ENCODE results near the gene C6orf136.
A peak's percentile ranks its signal among the peaks of the same experiment; 100 is the strongest.

Gene C6orf136

GRCh38 chr6:30683183-30683979 lies 36.4 kb downstream of the C6orf136 start:
- H3K79me2 ChIP-seq (ENCODE audit: insufficient read depth, low read length): peaks cover 74% of the 10 kb centered on the region
- H3K9me3 ChIP-seq (ENCODE audit: insufficient read depth, low read length): no peaks in the 10 kb centered on the region
- peak overlapping the region; percentile 82 for H3K9ac ChIP-seq (ENCODE audit: low read length)
- peak overlapping the region; percentile 92 for H3K4me2 ChIP-seq (ENCODE audit: low read depth, low read length, poor library complexity, severe bottlenecking)
- peak overlapping the region; percentile 91 for H3K4me3 ChIP-seq (ENCODE audit: insufficient read depth, low read length, poor library complexity, severe bottlenecking)
- H3K9me2 ChIP-seq (replicated peaks; ENCODE audit: insufficient read depth, low read length): no peaks in the 10 kb centered on the region
- TF ChIP-seq CTCF (IDR thresholded peaks at IDR 0.05; ENCODE audit: insufficient read depth, low read length, poor library complexity, severe bottlenecking) (no peak), EZH2phosphoT487 (conservative IDR thresholded peaks at IDR 0.05; ENCODE audit: low read length) (no peak)
- H3K36me3 ChIP-seq (ENCODE audit: low read length): peaks cover 4% of the 10 kb centered on the region
- no peak overlapping the region for H2AFZ ChIP-seq (ENCODE audit: low read depth, low read length, severe bottlenecking)
- no peaks in the 10 kb centered on the region for H3K27me3 ChIP-seq (ENCODE audit: low read length)
- no peaks in the 10 kb centered on the region for H4K20me1 ChIP-seq (ENCODE audit: low read depth, low read length)
- peaks cover 66% of the 10 kb centered on the region for H3F3A ChIP-seq (ENCODE audit: insufficient read depth)
- peak overlapping the region; percentile 94 for H3K27ac ChIP-seq (ENCODE audit: low read depth, low read length)

- H3K9ac ChIP-seq (ENCODE audit: low read length): peak overlapping the region; percentile 82
- no peak overlapping the region for H2AFZ ChIP-seq (ENCODE audit: low read depth, low read length, severe bottlenecking)
- peak overlapping the region; percentile 94 for H3K27ac ChIP-seq (ENCODE audit: low read depth, low read length)
- H4K20me1 ChIP-seq (ENCODE audit: low read depth, low read length): no peaks in the 10 kb centered on the region
- peak overlapping the region; percentile 92 for H3K4me2 ChIP-seq (ENCODE audit: low read depth, low read length, poor library complexity, severe bottlenecking)
- no peaks in the 10 kb centered on the region for H3K9me2 ChIP-seq (replicated peaks; ENCODE audit: insufficient read depth, low read length)
- H3K79me2 ChIP-seq (ENCODE audit: insufficient read depth, low read length): peaks cover 70% of the 10 kb centered on the region
- no peaks in the 10 kb centered on the region for H3K27me3 ChIP-seq (ENCODE audit: low read length)
- no peaks in the 10 kb centered on the region for H3K9me3 ChIP-seq (ENCODE audit: insufficient read depth, low read length)
- TF ChIP-seq EZH2phosphoT487 (conservative IDR thresholded peaks at IDR 0.05; ENCODE audit: low read length) (no peak), CTCF (IDR thresholded peaks at IDR 0.05; ENCODE audit: insufficient read depth, low read length, poor library complexity, severe bottlenecking) (no peak)
- H3K4me3 ChIP-seq (ENCODE audit: insufficient read depth, low read length, poor library complexity, severe bottlenecking): peak overlapping the region; percentile 91
- no peaks in the 10 kb centered on the region for H3K36me3 ChIP-seq (ENCODE audit: low read length)
- H3F3A ChIP-seq (ENCODE audit: insufficient read depth): peaks cover 71% of the 10 kb centered on the region
These were observed 37.0 kb downstream of the C6orf136 start for GRCh38 chr6:30683980-30684338.

- Histone ChIP-seq H3K79me2 (ENCODE audit: insufficient read depth, low read length) (peaks cover 68% of the 10 kb centered on the region), H3K9me2 (replicated peaks; ENCODE audit: insufficient read depth, low read length) (no peaks in the 10 kb centered on the region), H3F3A (ENCODE audit: insufficient read depth) (peaks cover 75% of the 10 kb centered on the region), H4K20me1 (ENCODE audit: low read depth, low read length) (no peaks in the 10 kb centered on the region), H3K4me3 (ENCODE audit: insufficient read depth, low read length, poor library complexity, severe bottlenecking) (peak overlapping the region; percentile 91), H3K36me3 (ENCODE audit: low read length) (no peaks in the 10 kb centered on the region), H3K4me2 (ENCODE audit: low read depth, low read length, poor library complexity, severe bottlenecking) (peak overlapping the region; percentile 92), H3K27me3 (ENCODE audit: low read length) (no peaks in the 10 kb centered on the region), H3K27ac (ENCODE audit: low read depth, low read length) (peak overlapping the region; percentile 94), H3K9ac (ENCODE audit: low read length) (peak overlapping the region; percentile 82), H3K9me3 (ENCODE audit: insufficient read depth, low read length) (no peaks in the 10 kb centered on the region), H2AFZ (ENCODE audit: low read depth, low read length, severe bottlenecking) (no peak overlapping the region)
- no peak for TF ChIP-seq EZH2phosphoT487 (conservative IDR thresholded peaks at IDR 0.05; ENCODE audit: low read length)
- no peak for TF ChIP-seq CTCF (IDR thresholded peaks at IDR 0.05; ENCODE audit: insufficient read depth, low read length, poor library complexity, severe bottlenecking)
These were observed 37.6 kb downstream of the C6orf136 start for GRCh38 chr6:30684386-30685156.
